HG03575 (cell line): Measurements from ENCODE around the gene PRDM2.

ENCODE experiments used
- ATAC-seq: cut with Tn5 transposase; IDR thresholded peaks from one replicate; pipeline ENCODE4 v1.9.1; 2021; ENCODE audit not compliant: unreplicated experiment, insufficient number of reproducible peaks, low FRiP score; ENCODE audit errors: extremely low read depth

PRDM2 gene

DNA sequence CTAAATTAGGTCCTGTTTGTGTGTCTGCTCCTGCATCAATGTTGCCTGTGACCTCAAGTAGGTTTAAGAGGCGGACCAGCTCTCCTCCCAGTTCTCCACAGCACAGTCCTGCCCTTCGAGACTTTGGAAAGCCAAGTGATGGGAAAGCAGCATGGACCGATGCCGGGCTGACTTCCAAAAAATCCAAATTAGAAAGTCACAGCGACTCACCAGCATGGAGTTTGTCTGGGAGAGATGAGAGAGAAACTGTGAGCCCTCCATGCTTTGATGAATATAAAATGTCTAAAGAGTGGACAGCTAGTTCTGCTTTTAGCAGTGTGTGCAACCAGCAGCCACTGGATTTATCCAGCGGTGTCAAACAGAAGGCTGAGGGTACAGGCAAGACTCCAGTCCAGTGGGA, 79.9 kb downstream of the PRDM2 start:
- ATAC-seq, result no peak

DNA sequence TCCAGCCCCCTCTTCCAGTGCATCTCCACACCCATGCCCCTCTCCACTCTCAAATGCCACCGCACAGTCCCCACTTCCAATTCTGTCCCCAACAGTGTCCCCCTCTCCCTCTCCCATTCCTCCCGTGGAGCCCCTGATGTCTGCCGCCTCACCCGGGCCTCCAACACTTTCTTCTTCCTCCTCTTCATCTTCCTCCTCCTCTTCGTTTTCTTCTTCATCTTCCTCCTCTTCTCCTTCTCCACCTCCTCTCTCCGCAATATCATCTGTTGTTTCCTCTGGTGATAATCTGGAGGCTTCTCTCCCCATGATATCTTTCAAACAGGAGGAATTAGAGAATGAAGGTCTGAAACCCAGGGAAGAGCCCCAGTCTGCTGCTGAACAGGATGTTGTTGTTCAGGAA, 80.8 kb downstream of the PRDM2 start:
- ATAC-seq, result no peak

DNA sequence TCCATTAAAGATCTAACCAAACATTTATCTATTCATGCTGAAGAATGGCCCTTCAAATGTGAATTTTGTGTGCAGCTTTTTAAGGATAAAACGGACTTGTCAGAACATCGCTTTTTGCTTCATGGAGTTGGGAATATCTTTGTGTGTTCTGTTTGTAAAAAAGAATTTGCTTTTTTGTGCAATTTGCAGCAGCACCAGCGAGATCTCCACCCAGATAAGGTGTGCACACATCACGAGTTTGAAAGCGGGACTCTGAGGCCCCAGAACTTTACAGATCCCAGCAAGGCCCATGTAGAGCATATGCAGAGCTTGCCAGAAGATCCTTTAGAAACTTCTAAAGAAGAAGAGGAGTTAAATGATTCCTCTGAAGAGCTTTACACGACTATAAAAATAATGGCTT, 81.2 kb downstream of the PRDM2 start:
- ATAC-seq, result no peak

GRCh38 chr1:13781907-13782633, 82.1 kb downstream of the PRDM2 start:
- ATAC-seq, result no peak

- ATAC-seq, result no peak
Measured at GRCh38 chr1:13782634-13783360, 82.8 kb downstream of the PRDM2 start.

GRCh38 chr1:13783551-13783950, 83.6 kb downstream of the PRDM2 start:
- no peak for ATAC-seq

DNA sequence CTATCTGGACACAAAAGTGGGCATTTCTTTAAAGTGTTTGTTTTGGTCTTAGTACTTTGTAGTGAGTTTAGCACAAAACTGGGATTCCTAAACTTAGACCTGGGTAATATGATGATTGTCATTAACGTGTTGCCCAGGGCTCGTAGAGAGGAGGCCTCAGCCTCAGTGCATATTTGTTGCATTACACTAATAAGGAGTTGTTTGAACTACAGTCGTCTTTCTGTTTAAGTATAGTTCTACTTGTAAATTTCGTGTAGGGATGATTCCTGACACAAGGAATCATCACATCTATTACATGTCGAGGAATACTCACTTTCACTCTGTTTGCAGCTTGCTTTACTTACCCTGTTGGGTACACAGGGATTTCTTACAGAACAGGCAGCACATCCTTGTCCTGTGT, 85.0 kb downstream of the PRDM2 start:
- no peak for ATAC-seq

DNA sequence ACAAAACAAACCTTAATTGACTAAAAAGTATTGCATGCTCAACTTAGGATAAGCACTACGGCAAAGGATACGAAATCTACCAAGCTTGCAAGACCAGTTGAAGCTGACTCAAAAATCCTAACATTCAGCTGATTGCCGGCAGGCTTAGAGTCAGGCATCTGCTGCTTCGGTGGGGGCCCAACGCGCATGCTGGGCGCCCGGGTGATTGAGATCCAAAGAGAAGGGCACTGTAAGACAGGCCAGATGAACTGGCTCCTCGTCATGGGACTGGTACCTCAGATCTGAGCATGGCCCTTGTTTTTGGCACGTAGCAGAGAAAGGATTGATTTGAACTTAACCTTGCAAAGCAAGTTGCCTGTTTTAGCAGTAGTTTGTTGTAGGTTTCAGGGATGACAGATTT, 86.6 kb downstream of the PRDM2 start:
- ATAC-seq, result no peak

DNA sequence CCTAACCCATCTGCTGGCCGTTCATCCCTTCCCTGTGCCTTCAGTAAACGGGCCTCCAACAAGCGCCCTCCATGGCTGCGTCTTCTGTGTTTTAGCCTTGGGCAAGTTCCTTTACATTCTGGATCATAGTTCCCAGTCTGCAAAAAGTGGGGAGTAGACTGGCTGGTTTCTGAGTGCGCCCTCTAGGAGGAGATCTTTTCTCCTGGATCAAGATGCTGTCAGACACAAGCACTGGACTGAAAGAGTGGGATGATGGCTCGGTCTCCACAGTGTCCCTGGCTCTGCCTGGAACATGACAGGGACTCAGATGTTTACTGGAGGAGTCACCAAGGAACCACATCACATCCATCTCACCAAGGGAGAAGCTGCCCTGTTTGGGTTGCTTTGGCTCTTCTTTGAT, 88.8 kb downstream of the PRDM2 start:
- ATAC-seq, result no peak

DNA sequence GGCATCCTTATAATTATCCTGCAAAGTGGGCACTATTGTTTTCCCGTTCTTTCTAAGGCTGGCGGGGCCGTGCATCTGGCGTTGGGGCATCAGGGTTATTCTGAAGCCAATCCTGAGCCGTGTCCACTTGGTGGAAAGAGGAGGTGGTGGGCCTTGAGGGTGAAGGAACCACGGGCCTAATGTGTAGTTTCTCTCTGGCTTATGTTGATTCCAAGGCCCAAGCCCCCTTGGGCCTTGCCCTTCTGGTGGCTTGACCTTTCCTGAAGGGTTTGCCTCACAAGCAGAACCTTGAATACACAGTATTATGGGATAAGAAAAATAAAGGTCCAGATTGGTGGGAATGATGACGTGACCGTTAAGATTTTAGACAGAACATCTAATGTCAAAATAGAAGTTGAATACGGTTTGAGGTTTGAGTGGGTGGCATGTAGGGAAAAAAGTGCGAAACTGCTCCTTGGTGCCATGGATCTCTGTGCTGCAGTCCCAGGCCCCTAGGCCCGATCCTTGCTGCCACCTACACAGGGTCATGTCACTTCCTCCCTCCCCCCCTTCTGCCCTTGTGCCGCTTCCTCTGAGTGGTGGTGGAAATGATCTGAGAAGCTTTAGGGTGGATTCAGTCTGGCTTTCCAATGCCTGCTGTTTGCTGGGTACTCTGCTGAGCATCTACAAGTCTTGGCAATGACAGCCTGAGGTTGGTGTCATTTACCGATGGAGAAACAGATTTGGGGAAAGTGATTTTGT, 90.5 kb downstream of the PRDM2 start:
- ATAC-seq, result no peak

- no peak for ATAC-seq
Measured at GRCh38 chr1:13792419-13792818, 92.4 kb downstream of the PRDM2 start.

DNA sequence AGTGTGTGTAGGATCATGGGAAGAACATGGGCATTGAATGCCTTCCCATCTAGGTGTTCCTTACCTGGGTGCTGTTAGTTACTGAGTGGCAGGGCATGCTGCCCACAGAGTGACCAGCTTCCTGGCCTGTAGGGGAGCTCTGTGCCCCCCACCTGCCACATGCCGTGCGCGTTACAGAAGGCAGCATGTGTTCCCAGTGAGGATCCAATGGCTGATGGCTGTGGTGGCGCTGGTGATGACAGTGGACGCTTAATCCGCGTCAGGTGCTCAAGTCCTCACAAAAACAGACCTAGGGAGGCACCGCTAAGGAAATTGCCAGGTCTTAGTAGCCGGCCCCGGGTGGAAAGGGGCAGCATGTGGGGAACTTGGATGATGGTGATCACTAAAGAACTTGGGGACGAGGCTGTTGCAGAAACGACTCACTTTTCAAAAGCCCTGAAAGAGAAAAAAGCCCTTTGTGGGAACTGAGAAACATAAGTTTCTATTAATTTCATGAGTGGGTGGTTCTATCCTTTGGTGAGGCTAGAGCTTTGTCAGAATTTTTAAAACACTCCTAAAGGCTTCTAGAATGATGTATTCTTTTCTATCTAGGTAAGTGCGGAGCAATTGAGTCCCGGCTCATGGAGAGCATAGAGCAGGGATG, 93.2 kb downstream of the PRDM2 start:
- ATAC-seq, result no peak

GRCh38 chr1:13794231-13795187, 94.5 kb downstream of the PRDM2 start:
- no peak for ATAC-seq

GRCh38 chr1:13797397-13797796, 97.4 kb downstream of the PRDM2 start:
- no peak for ATAC-seq

DNA sequence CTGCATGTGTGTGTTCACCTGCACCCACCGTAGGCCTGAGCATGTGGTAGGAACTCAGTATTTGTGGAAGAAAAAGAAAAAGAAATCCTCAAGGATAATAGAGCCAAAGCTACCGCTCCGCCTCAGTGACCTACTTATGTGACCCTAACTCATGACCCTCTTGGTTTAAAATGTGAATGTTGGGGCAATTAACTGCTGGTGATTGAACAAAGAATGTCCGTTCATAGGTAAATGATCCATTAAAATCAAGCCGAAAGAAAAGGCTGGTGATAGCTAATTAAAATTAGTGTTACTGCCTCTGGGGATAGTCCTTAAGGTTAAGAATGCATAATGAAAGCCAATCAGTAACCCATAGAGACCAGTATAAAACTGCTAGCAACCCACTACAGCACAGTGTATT, 98.1 kb downstream of the PRDM2 start:
- no peak for ATAC-seq

DNA sequence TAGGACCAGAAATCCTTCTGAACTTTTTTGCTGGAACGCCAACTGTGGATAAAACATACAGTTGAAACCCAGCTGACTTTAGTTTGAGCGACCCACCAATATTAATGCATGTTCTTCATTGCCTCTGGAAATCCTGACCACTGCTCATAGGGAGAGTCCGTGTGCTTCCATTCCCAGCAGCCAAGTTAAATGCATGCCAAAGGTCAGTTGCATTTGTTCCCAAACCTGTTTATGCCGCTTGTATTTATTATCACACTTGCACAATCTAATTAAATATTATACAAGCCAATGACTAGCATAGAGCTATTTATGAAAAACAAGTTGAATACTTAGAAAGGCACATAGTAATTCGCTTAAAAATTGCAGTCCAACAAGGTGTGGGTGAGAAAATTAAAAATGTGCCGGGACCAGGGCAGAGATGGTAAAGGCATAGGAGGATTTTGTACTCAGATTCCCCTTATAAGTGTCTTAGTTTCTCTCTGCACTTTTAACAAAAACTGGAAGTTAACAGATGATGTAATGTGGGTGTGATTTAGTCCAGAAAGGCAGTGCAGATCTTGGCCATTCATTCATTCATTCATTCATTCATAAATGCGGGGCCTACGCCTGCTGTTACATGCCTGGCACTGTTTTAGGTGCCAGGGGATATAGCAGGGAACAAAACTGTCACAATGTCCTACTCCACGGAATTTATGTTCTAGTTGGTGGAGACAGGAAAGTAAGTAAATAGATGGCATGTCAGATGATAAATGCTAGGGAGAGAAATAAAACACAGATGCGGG, 99.7 kb downstream of the PRDM2 start:
- no peak for ATAC-seq

- no peak for ATAC-seq
Measured at GRCh38 chr1:13801232-13801631, 101.2 kb downstream of the PRDM2 start.
